Fibroblast of pulmonary artery (primary cell): ENCODE results near the gene LRTM1.

ENCODE experiments used
- DNase-seq: peaks from one replicate; pipeline ENCODE4 v3.0.0-alpha.2; 2010; ENCODE audit warnings: low read depth
- H3K4me3 ChIP-seq: replicated peaks from 2 replicates; pipeline ENCODE4 v1.5.1; 2011; ENCODE audit warnings: low read depth, mild to moderate bottlenecking, control low read depth, low read length, moderate library complexity
- TF ChIP-seq, protein P1 (sequence below): IDR thresholded peaks from 2 replicates; pipeline ENCODE4 v1.5.1; 2011; ENCODE audit warnings: mild to moderate bottlenecking, control low read depth, low read length, inconsistent platforms; ENCODE audit errors: missing control alignments

Gene LRTM1

DNA sequence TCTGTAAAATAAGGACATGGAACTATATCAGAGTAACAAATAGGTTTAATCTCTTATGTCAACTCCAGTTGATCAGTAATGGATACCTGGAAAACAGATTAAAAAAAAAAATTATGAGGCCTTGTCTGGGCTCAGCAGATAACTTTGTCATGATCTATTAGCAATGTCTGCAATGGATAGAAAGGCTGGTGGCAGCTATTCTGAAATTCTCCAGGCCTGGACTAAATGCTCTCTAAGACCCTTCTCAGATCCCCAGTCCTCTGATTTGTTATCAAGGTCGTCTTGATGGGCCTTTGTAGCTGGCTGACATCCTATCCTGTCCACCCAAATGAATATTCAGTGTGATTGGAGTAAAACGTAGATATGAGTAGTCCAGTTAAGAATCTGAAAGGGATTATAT, 13.7 kb downstream of the LRTM1 start:
- DNase-seq = no peak
- TF ChIP-seq, protein P1, sequence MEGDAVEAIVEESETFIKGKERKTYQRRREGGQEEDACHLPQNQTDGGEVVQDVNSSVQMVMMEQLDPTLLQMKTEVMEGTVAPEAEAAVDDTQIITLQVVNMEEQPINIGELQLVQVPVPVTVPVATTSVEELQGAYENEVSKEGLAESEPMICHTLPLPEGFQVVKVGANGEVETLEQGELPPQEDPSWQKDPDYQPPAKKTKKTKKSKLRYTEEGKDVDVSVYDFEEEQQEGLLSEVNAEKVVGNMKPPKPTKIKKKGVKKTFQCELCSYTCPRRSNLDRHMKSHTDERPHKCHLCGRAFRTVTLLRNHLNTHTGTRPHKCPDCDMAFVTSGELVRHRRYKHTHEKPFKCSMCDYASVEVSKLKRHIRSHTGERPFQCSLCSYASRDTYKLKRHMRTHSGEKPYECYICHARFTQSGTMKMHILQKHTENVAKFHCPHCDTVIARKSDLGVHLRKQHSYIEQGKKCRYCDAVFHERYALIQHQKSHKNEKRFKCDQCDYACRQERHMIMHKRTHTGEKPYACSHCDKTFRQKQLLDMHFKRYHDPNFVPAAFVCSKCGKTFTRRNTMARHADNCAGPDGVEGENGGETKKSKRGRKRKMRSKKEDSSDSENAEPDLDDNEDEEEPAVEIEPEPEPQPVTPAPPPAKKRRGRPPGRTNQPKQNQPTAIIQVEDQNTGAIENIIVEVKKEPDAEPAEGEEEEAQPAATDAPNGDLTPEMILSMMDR = no peak
- no peak overlapping the region for H3K4me3 ChIP-seq

DNA sequence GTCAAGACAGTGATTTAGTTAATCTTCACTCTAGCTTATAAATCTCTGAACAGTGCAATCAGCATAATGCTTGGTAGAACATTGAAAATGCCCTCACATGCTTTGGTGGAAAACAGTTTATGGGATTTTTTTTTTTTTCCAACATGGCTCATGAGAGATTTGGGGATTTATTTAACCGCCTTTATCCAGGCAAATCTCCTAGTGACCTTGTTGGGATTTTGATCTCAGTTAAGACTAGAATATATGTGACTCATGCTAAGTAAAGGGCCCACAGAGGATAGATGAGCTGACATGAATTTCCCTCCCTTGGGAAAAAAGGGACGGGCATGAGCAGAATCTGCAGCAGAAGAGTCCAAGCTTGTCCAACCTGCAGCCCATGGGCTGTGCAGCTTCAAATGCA, 18.7 kb downstream of the LRTM1 start:
- H3K4me3 ChIP-seq = no peak overlapping the region
- DNase-seq = no peak
- TF ChIP-seq, protein P1 = no peak

DNA sequence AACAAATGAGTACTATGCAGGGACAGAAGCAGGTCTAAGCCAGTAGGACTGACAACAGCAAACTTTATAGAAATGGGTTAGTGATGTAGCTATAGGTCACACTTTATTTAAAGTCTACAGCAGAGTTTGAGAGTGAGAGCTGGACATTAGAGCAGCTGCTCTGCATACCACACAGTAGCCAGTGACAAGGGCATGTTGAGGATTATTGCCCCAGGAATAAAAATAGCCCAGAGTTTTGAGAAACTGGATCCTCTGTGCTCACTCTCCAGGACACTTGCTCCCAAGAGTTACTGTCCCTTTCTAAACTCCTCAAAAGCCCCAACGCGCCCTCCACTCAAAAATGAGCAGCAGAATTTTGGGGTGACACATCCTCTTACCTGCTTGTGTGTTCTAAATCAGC, 21.1 kb downstream of the LRTM1 start:
- TF ChIP-seq, protein P1 = no peak
- no peak overlapping the region for H3K4me3 ChIP-seq
- DNase-seq = no peak

DNA sequence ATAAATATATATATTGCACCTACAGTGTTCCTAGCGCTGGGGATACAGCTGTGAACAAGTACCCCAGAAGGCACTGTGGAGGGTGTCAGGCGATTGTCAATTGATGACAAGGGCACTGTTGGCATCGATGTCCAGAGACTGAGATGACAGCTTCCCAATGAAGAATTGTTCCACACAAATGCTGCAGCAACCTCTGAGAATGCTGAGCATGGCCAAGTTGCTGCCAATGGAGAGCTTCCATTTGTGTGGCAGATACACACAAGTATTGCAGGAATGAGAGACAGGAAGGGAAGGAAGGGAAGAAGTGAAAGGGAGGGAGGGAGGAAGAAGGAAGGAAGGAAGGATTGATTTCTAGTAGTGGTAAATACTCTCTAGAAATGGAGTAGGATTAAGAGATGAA, 21.9 kb downstream of the LRTM1 start:
- DNase-seq = no peak
- TF ChIP-seq, protein P1 = no peak
- no peak overlapping the region for H3K4me3 ChIP-seq

DNA sequence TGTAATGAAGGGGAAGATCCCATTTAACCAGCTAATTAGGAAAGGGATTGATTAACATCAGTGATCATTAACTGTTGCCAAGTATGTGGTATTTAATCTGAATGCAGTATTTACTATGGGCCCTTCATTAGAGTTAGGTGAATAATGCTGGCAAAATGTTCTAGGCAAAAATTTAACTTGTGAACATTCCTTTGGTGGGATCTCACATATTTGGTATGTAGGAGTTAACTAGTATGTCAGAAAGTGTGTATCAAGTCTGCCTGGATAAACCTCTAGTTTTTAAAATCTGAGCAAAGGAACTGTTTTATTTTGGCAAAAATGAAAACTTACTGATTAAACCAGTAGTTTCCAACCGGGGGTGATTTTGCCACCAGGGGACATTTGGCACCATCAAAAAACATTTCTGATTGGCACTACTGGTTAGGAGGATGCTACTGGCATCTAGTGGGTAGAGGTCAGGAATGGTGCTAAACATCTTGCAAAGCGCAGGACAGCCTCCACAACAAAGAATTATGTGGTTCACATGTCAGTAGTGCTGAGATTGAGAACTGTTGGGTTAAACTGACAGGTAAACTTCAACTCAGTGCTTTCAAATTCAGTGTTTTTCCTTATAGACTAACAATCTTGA, 22.5 kb downstream of the LRTM1 start:
- no peak overlapping the region for H3K4me3 ChIP-seq
- peak; percentile 26 for DNase-seq
- TF ChIP-seq, protein P1 = no peak

DNA sequence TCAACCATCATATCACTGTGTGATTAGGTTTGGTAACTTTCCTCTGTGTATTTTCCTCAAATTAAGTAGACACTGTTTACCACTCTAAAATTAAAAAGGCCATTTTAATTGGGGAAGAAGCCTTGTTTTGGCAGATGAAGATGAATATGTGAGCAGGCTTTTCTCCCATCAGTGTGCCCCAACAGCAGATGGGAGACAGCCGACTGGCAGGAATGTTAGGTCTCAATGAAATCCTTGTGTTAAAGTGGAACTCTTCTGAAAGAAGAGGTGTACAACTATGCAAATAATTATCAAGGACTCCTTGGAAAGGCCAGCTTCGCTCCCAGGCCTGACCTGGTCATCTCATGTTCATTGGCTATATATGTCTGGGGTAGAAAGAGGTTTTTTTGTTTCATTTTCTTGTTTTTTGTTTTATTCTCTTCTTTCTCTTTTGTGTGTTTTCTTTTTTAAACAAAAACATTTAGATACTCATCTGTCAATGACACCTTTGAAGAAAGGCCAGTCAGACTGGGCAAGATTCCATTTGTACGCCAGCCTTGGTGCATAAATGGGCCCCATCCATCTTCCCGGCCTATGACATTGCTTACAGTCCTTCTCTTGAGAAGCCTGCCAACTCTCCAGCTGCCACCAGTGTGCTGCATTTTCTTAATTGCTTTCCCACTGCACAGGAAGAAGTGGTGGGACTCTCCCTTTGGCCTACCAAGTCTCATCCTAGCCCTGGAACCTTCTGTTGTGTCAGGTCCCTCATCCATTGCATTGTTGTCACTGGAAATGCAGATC, 25.8 kb downstream of the LRTM1 start:
- H3K4me3 ChIP-seq = no peak overlapping the region
- no peak for DNase-seq
- TF ChIP-seq, protein P1 = no peak
